Activated T-helper 9 cell treated with anti-CD3 and anti-CD28 coated beads, Interleukin-2, amount 50 U/mL, for 16 hours (primary cell): Measurements from ENCODE around the gene PRPF39.
"Not testable (repeated sequence)": the region's sequence is repeated elsewhere in the genome, so short reads cannot be mapped to it uniquely, and the experiment has no call there.

Experiments used
- DNase-seq: peaks from one replicate; pipeline ENCODE4 v3.0.0-alpha.2; 2020; ENCODE audit warnings: low read depth

PRPF39 gene

DNA sequence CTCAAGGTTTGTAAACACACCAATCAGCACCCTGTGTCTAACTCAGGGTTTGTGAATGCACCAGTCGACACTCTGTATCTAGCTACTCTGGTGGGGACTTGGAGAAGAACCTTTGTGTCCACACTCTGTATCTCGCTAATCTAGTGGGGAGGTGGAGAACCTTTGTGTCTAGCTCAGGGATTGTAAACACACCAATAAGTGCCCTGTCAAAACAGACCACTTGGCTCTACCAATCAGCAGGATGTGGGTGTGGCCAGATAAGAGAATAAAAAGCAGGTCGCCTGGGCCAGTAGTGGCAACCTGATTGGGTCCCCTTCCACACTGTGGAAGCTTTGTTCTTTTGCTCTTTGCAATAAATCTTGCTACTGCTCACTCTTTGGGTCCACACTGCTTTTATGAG lies 2.8 kb upstream of the PRPF39 start:
- not testable (repeated sequence) for DNase-seq

DNA sequence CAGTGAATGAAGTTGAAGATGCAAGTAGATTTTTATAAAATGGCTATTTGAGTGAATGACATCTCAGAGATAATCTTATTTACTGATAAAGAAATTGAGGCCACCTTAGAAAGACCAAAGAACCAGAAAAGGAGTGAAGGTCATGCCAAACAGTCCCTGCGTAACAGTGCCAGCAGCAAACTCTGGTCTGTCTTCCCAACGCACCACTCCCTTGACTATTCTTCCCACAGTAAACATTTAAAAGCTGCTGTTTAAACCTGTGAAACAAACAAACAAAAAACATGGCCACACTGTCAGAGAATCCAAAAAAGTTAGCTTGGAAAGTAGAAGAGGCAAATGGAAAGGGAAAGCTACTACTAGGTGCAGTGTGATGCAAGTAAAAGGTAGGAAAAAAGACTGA lies 1.5 kb upstream of the PRPF39 start:
- no peak for DNase-seq

DNA sequence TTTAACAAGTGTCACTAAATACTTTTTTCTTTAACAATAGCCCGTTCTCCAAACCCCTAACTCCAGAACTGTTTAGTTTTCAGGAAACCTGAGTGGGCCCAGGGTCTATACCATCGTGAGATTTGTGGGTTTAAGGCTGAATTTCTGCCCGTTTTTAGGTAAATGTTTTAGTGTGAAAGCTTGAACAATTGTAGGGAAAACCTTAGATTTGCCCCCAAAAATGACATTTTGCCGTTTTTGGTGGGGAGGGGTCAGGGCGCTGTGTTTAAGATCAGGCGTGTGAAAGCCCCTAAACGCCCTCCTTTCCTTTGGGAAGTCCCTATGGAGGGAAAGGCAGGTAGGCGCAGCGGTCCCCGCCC lies 320 bp upstream of the PRPF39 start:
- DNase-seq, result no peak

DNA sequence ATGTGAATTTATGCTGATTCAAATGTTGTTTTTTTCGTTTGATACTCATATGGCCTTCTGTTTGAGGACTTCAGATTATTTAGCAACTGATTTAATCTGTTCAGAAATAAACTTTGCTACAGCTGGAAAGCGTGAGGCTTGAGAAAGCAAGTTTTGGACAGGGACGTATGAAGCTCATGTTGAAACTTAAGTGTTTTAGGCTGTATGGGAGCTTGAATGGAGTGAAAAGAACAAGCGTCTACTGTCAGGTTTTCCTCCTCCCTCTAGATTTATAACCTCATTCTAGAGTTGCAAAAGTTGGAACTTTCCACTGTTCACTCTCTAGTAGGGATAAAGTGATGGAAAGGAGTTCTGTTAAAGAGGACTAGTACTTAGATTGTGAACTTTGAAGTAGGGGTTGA lies 1.0 kb downstream of the PRPF39 start:
- DNase-seq, result no peak

DNA sequence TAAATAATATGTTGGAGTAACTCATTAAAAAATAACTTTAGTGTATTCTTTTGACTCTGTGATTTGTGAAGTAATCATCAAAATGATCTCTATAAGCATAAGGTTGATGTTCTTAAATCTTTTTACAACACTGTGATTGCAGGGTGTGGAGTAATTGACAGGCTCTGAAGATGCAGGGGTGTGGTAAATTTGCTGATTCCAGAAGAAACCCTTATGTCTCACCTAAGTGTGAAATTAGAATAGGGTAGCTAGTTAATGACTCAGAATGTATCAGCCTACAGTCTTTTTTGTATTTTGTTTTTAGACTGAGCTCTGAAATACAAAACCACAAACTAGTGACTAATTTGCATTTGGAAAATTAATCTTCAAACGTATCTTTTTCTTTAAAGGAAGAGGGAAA lies 5.9 kb downstream of the PRPF39 start:
- no peak for DNase-seq

DNA sequence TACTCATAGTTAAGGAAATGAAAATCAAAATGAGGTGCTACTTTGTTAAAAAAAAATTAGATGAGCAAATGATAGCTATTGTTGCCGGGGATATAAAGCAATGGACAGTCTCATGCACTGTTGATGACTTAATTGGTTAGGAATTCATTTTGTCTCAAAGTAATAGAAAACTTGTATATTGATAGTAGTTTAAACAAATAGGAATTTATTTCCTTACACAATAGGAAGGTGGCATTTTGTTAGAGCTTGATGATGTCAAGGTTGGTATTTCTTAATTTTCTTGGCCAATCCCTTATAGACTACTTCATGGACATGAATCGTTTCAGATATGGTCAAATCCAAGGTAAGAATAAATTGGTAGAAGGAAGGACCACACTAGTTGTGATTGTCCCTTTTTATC lies 7.8 kb downstream of the PRPF39 start:
- no peak for DNase-seq

DNA sequence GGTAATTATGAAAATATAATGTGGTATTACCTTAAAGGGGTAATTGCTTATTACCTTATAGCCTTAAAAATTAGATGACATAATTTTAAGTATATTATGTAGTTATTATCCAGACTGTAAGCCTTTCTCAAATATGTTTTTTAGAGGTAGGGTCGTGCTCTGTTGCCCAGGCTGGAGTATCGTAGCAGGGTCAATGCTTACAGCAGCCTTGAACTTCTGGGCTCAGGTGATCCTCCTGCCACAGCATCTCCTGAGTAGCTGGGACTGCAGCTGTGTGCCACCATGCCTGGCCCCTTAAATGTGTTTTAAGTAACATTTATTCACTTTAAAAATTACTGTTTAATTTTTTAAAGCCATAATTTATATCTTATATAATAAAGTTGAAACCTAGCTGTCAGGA lies 10.4 kb downstream of the PRPF39 start:
- DNase-seq, result no peak

DNA sequence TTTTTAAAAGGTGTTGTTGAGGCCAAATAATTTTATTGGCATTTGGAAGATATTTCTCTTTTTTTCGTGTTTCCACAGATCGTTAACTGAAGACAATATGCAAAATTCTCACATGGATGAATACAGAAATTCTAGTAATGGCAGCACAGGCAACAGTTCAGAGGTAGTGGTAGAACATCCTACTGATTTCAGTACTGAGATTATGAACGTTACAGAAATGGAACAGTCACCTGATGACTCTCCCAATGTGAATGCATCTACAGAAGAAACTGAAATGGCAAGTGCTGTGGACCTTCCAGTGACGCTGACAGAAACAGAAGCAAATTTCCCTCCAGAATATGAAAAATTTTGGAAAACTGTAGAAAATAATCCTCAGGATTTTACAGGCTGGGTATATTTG lies 11.2 kb downstream of the PRPF39 start:
- no peak for DNase-seq

DNA sequence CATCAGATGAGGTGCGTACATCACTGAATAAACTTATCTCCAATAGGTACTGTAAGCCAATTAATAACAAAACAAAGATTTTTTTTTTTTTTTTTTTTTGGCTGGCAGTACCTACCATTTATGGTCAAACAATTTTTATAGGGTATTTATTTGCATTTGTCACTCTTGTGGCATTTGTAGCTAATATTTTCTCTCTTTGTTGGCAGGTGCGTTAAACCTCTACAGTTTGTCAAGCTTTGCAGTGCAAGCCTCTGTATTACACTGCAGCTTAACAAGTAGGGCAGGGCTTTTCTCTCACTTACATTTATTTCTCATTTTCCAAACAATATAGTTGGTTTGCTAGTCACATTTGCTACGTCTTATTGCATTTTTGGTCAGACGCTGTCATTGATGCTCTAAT lies 12.3 kb downstream of the PRPF39 start:
- no peak for DNase-seq

DNA sequence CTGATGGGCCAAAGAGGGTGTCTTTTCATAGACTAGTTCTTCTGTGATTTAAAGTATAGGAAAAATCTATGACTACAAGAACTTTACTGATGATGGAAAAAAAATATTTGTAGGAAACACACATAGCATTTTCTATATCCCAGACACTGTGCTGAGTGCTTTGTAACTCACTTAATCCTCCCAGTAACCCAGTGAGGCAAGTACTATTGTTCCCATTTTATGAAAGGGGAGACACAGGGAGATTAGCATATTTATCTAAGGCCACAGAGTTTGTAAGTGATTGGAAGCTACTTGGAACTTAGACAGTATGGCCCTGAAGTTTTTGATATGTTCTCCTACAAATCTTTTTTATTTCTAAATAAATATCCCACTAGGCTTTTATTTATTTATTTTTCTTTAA lies 19.9 kb downstream of the PRPF39 start:
- no peak for DNase-seq

DNA sequence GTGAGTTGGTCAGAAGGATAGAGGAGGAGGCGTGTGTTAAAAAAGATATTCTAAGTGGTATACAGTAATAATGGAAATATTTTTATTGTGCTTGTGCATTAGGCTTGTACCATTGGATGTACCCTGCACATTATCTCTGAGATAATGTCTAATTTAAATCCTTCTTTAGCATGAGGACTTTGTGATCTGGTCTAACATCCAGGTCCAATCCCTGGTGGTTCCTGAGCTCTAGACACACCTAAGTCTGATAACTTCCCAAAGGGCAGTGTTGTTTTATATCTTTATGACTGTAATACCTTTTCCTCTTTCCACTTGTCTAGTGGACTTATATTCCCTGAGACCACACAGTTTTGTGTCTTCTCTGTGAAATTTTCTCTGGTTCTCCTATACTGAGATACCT lies 20.6 kb downstream of the PRPF39 start:
- no peak for DNase-seq

DNA sequence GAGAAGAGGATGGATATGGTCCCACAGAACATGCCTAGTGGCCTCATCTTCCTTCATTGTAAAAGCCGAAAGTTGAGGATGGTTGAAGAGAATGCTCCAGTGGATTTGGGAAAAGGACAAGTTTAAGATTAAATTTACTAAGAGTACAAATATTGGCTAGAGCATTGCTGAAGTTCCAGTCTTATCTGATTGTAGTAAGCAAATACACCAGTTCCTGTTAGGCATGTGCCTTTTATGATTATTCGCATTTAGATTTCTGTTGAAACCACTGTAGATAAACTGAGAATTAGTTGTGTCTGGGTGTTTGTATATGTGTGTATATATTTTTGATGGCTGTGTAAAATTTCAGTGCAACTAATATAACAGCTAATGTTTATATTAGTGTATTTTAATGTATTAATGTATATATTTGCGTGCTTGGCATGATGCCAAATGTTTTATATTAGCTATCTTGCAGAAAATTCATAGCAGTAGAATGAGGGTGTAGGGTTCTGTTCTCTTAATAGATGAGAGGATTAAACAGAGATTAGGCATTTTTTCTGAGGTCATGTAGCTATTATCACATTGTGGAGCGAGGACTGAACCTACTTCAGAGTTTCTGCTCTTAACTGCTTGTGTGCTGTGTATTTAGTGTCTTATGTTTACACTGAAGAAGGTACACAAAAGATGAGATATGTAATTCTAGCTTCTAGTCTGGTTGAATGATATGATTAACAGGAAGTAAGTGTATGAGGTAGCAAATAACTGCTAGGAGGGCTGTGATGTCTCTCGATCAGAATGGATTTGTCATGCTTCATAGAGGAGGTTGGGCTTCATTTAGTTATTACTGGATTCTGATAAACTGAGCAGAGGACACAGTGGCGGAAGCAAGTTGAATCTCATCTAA lies 29.2 kb downstream of the PRPF39 start:
- no peak for DNase-seq

DNA sequence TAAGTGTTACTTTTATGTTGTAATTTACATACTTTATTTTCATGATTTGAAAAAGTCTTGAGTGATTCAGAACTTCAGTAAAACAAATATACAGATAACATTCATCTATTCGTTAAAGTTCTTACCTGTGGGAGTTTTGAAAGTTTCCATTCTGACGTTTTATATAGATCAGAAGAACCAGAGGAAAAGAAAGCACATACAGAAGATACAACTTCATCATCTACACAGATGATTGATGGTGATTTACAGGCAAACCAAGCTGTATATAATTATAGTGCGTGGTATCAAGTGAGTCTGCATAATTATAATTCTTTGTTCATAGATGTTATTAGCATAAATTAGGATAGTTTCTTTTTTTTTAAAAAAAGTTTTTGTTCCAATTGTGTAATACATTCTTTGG lies 30.4 kb downstream of the PRPF39 start:
- no peak for DNase-seq

DNA sequence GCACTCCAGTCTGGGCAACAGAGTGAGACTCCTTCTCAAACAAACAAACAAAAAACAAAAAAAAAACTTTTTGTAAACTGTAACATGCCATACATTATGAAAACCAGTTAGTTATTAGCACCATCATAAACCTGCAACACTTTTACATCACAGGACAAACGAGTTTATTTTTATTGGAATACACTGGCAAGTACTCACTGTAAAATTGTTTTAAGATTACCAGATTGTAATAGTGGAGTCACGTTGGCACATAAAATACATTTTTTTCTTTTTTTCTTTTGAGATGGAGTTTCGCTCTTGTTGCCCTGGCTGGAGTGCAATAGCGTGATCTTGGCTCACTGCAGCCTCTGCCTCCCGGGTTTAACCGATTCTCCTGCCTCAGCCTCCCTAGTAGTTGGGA lies 34.7 kb downstream of the PRPF39 start:
- no peak for DNase-seq

DNA sequence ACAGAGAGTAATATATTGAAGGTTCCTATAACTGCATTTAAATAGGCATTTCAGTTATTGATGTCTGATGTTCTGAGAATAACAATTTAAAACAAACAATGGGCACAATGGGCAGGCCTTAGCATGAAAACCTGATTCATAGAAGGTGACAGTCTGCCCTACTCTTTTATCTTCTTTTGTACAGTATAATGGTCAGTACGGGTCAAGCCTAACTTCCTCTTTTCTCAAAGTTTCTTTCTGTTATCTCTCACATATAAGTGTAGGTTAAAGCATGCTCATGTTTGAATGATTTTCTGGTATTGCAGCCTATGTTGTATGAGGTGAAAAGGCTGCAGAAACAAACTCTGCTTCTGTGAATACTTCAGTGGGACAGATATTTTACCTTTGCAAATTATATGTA lies 36.2 kb downstream of the PRPF39 start:
- DNase-seq, result no peak

DNA sequence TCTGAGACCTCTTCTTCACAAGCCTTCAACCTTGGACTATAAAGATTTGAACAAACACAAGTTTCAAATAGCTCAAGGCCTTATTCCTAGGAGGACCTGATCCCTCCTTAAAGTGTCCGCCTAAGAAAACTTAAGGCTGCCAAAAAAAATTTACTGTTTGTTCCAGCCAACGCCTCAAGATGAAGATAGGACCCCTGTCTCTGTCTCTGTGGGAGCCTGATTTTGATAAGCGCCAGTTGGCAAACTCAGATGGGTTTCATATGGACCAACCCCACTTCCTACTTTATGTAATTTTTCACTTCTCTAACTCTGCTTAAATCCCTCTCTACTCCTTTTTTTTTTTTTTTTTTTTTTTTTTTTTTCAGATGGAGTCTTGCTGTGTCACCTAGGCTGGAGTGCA lies 39.4 kb downstream of the PRPF39 start:
- no peak for DNase-seq

DNA sequence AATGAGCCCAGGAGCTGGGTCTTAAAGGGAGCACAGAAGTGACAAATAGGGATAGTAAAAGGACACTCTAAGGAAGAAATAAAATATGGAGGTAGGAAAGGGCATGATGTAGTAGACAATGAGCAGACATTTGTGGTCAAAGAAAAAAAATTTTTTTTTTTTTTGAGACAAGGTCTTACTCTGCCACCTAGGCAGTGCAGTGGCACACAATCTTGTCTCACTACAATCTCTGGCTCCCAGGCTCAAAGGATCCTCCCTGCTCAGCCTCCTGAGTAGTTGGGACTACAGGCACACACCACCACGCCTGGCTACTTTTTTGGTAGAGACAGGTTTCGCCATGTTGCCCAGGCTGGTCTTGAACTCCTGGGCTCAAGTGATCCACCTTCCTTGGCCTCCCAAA lies 41.8 kb downstream of the PRPF39 start:
- DNase-seq, result no peak

DNA sequence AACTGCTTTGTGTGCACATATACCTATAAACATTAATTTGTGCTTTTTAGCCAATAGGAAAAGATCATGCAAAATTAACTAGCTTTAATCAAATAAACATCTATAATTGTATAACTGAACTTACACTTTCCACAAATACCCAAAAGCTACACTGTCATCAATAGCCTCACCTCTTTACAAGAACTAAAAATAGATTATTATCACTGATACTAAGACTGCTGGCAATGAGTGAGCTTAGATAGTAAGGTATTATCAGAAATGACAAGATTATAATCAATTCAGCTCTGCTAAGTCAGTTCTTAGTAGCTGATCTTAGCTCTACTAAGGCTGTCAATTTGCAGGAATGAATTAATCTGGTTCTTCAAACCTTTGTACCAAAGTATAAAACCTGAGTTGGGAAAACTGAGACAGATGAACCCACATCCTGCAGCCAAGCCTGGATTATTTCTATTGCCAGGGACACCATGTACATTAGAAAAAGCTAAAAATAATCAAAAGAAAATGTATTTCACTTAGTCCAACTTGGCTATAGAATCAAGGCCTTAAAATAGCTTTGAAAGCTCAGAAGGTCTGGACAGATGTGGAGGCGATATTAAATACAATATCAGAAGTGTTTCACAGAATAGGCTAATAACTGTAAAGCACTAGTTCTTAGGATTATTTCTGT lies 45.2 kb downstream of the PRPF39 start:
- no peak for DNase-seq

DNA sequence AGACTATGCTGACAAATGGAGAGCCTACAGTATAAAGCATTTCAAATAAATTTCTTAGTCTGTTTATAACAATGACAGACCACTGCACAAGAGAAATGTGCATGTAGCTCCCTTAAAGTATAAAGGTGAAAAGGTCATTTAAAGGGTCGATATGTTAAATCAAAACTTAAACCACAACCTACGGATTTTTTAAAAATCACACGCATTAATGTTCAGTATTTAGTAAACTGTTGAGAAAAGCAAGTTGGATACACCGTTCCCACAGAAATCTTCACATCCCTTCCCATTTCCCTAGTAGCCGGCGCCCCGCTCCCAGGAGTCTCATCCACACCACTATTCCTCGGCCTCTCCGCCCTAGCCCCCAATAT lies 49.8 kb downstream of the PRPF39 start:
- DNase-seq, result no peak

DNA sequence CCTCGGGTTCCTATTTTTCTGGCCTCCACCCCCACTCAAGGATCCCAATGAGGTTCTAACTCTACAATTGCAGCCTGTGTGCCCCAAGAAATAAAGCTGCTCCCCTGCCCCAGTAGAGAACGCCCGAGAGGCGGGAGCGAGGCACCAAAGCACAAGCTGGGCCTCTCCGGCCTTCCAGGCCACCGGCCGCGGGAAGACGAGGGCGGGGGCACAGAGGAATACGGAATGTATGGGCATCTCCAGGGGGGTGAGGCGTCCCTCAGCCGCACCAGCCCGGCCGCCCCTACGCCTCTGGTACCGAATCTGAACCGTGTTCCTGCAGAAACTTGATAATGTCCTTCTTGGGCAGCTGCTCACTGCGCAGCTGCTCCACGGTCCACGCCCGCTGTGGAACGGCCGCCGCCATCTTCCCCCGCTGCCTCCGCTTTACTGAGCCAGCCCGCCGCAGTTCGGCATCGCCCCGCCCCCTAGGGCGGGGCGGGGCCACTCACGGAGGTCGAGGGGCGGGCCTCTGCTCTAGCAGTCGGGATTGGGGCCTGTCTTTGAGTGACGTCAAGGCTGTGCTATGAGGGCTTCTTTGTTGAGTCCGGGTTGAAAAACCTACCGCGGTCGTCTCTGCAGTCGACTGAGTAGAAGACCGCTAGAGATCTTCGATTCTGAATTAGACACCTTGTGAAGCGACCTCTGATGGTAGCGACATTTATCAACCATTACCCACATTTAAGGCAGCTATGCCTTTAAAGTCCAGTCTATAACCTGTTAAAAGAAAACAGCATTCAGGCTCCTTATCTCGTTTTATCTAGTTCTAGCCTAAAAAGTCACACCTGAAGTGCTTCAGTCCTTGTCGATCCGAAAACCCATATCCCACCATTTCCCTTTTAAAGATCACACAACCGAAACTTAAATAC lies 50.4 kb downstream of the PRPF39 start, which contains the start of gene FKBP3:
Gene FKBP3, minus strand, starts transcription at position 431 of the 908 bp plus-strand sequence. Its CDS starts 25 bp downstream, at position 406.
- DNase-seq, result peak; percentile 92

DNA sequence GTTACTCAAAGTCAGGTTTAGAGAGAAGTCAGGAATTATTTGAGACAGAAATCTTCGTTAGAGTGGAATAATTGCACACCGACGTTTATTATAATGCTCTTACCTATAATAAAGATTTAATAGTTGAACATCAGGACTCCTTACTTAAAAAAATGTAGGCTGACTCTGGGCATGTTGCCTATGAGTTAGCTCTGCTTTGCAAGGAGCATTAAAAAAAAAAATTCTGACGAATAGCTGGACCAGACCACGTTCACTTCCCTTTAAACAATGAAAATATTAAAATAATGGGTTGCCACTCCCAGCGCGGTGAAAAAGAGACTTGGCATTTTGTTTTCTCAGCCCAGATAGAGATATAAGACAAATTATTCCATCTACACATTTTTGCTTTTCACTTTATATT lies 51.2 kb downstream of the PRPF39 start:
- no peak for DNase-seq

DNA sequence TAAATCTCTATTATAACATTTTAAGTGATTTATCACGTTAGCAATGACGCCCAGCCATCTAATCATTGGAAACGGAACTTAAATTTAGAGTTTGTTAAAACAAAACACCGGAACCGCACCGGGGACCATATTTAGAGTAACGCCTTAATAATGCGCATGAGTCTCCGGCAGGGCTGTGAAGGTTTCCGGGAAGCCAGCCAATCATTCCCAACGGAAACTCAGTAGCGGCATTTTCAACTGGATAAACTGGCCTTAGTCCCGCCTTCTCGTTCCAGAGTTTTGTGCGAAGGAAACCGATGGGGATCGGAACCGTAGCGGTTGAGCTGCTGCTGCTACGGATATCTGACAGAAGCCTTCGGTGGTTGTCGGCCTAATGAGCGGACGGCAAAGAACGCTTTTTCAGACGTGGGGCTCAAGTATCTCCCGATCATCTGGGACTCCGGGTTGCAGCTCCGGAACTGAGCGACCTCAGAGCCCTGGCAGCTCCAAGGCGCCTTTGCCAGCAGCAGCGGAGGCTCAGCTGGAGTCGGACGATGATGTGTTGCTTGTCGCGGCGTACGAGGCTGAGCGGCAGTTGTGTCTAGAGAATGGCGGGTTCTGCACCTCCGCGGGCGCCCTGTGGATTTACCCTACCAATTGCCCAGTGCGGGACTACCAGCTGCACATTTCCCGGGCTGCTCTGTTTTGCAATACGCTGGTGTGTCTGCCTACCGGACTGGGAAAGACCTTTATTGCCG lies 51.9 kb downstream of the PRPF39 start, which contains the start of gene FANCM:
Gene FANCM, plus strand, starts transcription at position 272 of the 737 bp plus-strand sequence. Its CDS starts 102 bp downstream, at position 374.
- peak; percentile 70 for DNase-seq
